Heart left ventricle (tissue), 16 donors: Measurements from ENCODE around the gene CHSY3. TPM values are rescaled to one million over a fixed set of nuclear protein-coding genes. Genes with fewer than 3 reads are reported as not detected.
"Not testable (repeated sequence)": the region's sequence is repeated elsewhere in the genome, so short reads cannot be mapped to it uniquely, and the experiment has no call there.

Experiments
- ATAC-seq, 4 donors: fragments of 200-7000 bp; cut with Tn5 transposase; one replicate each; pipeline ENCODE4 v1.9.1; 2020 to 2022; ENCODE audit warnings: moderate library complexity in 4 of 4, mild to moderate bottlenecking in 3 of 4, moderate number of reproducible peaks in 1 of 4
- DNase-seq, 5 donors: peaks; one replicate each; pipeline ENCODE4 v3.0.0-alpha.2; 2020
- H3K27ac ChIP-seq, 12 donors: fragments of 200-600 bp; sonication (generic) in 4 of 12; one replicate each; pipeline versions ENCODE4 v1.5.0 to v1.8.0; 2016 to 2022; ENCODE audit warnings: mild to moderate bottlenecking in 2 of 12
- H3K27me3 ChIP-seq, 9 donors: fragments of 200-600 bp; sonication (generic) in 2 of 9; one replicate each; pipeline versions ENCODE4 v1.5.1 to v1.8.0; 2016 to 2022; ENCODE audit warnings: mild to moderate bottlenecking in 3 of 9
- H3K36me3 ChIP-seq, 9 donors: fragments of 200-600 bp; sonication (generic) in 2 of 9; one replicate each; pipeline versions ENCODE4 v1.5.0 to v1.8.0; 2018 to 2022; ENCODE audit warnings: mild to moderate bottlenecking in 2 of 9
- H3K4me1 ChIP-seq, 12 donors: fragments of 200-600 bp; sonication (generic) in 4 of 12; one replicate each; pipeline versions ENCODE4 v1.5.0 to v1.8.0; 2016 to 2022; ENCODE audit warnings: mild to moderate bottlenecking in 3 of 12
- H3K4me3 ChIP-seq, 12 donors: fragments of 200-600 bp; sonication (generic) in 4 of 12; one replicate each; pipeline versions ENCODE4 v1.5.0 to v1.8.0; 2017 to 2022; ENCODE audit warnings: mild to moderate bottlenecking in 9 of 12, moderate library complexity in 4 of 12
- H3K9me3 ChIP-seq, 12 donors: fragments of 200-600 bp; sonication (generic) in 4 of 12; one replicate each; pipeline versions ENCODE4 v1.5.0 to v1.8.0; 2016 to 2022; ENCODE audit warnings: mild to moderate bottlenecking in 1 of 12
- CTCF ChIP-seq, 12 donors: fragments of 200-600 bp; sonication (generic) in 4 of 12; IDR thresholded peaks; one replicate each; pipeline versions ENCODE4 v1.5.0 to v1.8.0; 2018 to 2022; ENCODE audit warnings: antibody characterized with exemption in 12 of 12, mild to moderate bottlenecking in 5 of 12
- POLR2A ChIP-seq, 2 donors: fragments of 450-650 bp; IDR thresholded peaks; one replicate each; pipeline ENCODE4 v1.6.1; 2017; ENCODE audit warnings: antibody characterized with exemption in 2 of 2, mild to moderate bottlenecking in 2 of 2, moderate library complexity in 2 of 2
- WGBS, 4 donors: extraction: QIAGEN DNeasy Blood & Tissue Kit in 2 of 4; methylation state at CpG; one replicate each; pipeline versions ENCODE4 v1.1.5 to v1.1.7; 2013 to 2018; 5-methylcytosine and 5-hydroxymethylcytosine counted together
- intact Hi-C, 10 donors: fragments of 100-400 bp; cut with DNase I; formaldehyde crosslinking; loops; one replicate each; pipeline versions ENCODE4 v1.11.1 to v1.14.2; 2022
- polyA plus RNA-seq, 2 donors: library from polyadenylated mRNA; stranded (reverse); fragments of 200-250 nt; gene quantifications; one replicate each; pipeline ENCODE4 v1.2.3, GENCODE V29; 2013
- total RNA-seq, 9 donors: library from RNA; depleted of rRNA in 2 of 9; stranded (reverse); fragments of >200 nt in 2 of 9; fragmentation: NEBNext Ultra II Directional in 3 of 9; extraction: Animal tissue kit (Norgen Biotek cat#: 25700) in 3 of 9; gene quantifications; one replicate each; pipeline versions ENCODE4 v1.1.0 to v1.2.4, GENCODE V29; 2016 to 2023
- donor health status: ischemic (EF 13 %, LVEDD 7.1; RV severe dilation, severe dysfunction).
- donor health status: healthy with polysubstance abuse.
- donor health status: DM: no; HTN: yes; CAD: no.
- donor health status: DM: no; HTN: no; CAD: no.
- donor health status: ischemic (EF 25% LVEDD 6.9; RV normal size, moderate dysfunction).
- donor health status: ischemic (EF 25% LVEDD 5.7; RV mildly dilated, moderate dysfunction).
- donor health status: healthy.
- donor health status: DM: yes; HTN: yes; CAD: no.
- donor health status: ischemic (EF 35%, LVEDD 5.7; RV mildly dilated, moderate dysfunction).
- donor health status: nonischemic (EF 11% LVEDD 7.7; RV severe dilation, severe dysfunction).
- donor health status: DM: yes; HTN: yes; CAD: no.
- donor health status: PGD.
- donor health status: ischemic (EF 29% LVEDD 5.4; RV normal size, mild dysfunction).
- donor health status: nonischemic (EF 23%, LVEDD 6.1; RV moderate dilation, normal function).

CHSY3 gene
- total and polyA plus RNA-seq, 11 donors = 0.04 to 2.9 (median 1.0) TPM

- peaks cover 0 to 14% (median 0%) of the 10 kb centered on the region in 12 donors for H3K4me1 ChIP-seq
- no peaks in the 10 kb centered on the region for H3K36me3 ChIP-seq
- 63 to 82% (median 71%) methylated on average over 2 of the region's 2 CpGs for WGBS, 4 donors
- no peaks in the 10 kb centered on the region for H3K27me3 ChIP-seq
- intact Hi-C loops = no loop called here
- H3K9me3 ChIP-seq = no peaks in the 10 kb centered on the region
- no peak for TF ChIP-seq POLR2A (IDR thresholded peaks at IDR 0.05)
- no peak for TF ChIP-seq CTCF (IDR thresholded peaks at IDR 0.05)
- no peak for ATAC-seq
- no peak for DNase-seq
- H3K27ac ChIP-seq = no peak overlapping the region
- H3K4me3 ChIP-seq = no peak overlapping the region
Observed at GRCh38 chr5:130216286-130216685, 312.0 kb downstream of the CHSY3 start.

- ATAC-seq = no peak
- Histone ChIP-seq H3K4me1 (peaks cover 0 to 8% (median 0%) of the 10 kb centered on the region in 12 donors), H3K4me3 (no peak overlapping the region), H3K36me3 (no peaks in the 10 kb centered on the region), H3K27me3 (no peaks in the 10 kb centered on the region), H3K27ac (no peak overlapping the region), H3K9me3 (peaks cover 0 to 14% (median 0%) of the 10 kb centered on the region in 12 donors)
- no peak for TF ChIP-seq POLR2A (IDR thresholded peaks at IDR 0.05)
- no peak for TF ChIP-seq CTCF (IDR thresholded peaks at IDR 0.05)
- intact Hi-C loops = no loop called here
- DNase-seq = no peak
Observed at GRCh38 chr5:130222573-130222972, 318.3 kb downstream of the CHSY3 start.

GRCh38 chr5:130226556-130226955 is 322.3 kb downstream of the CHSY3 start:
- H3K4me1 ChIP-seq, H3K36me3 ChIP-seq, H3K27ac ChIP-seq, H3K27me3 ChIP-seq, DNase-seq, intact Hi-C loops, H3K4me3 ChIP-seq, ATAC-seq: not testable (repeated sequence)
- 38 to 94% (median 80%) methylated on average over 2 of the region's 2 CpGs for WGBS, 4 donors
- H3K9me3 ChIP-seq = peaks cover 0 to 14% (median 0%) of the 10 kb centered on the region in 12 donors

GRCh38 chr5:130227699-130228098 is 323.4 kb downstream of the CHSY3 start:
- ATAC-seq = no peak
- intact Hi-C loops = no loop called here
- WGBS, 4 donors = 85 to 88% (median 87%) methylated on average over 4 of the region's 4 CpGs
- Histone ChIP-seq H3K4me3 (no peak overlapping the region), H3K27me3 (no peaks in the 10 kb centered on the region), H3K9me3 (peaks cover 0 to 14% (median 0%) of the 10 kb centered on the region in 12 donors), H3K36me3 (no peaks in the 10 kb centered on the region), H3K27ac (no peak overlapping the region), H3K4me1 (no peaks in the 10 kb centered on the region)
- DNase-seq = no peak
- TF ChIP-seq CTCF (IDR thresholded peaks at IDR 0.05) (no peak), POLR2A (IDR thresholded peaks at IDR 0.05) (no peak)

- TF ChIP-seq POLR2A (IDR thresholded peaks at IDR 0.05) = no peak
- no peak for TF ChIP-seq CTCF (IDR thresholded peaks at IDR 0.05)
- ATAC-seq = no peak
- Histone ChIP-seq H3K9me3 (no peaks in the 10 kb centered on the region), H3K27ac (no peak overlapping the region), H3K4me3 (no peak overlapping the region), H3K36me3 (no peaks in the 10 kb centered on the region), H3K27me3 (no peaks in the 10 kb centered on the region), H3K4me1 (no peaks in the 10 kb centered on the region)
- intact Hi-C loops = no loop called here
- DNase-seq = no peak
- 62 to 81% (median 73%) methylated on average over 1 of the region's 1 CpG for WGBS, 4 donors
Observed at GRCh38 chr5:130231786-130232185, 327.5 kb downstream of the CHSY3 start.
